NCI-H2171 (cell line): Measurements from ENCODE around the gene RGS6.
A peak's percentile ranks its signal among the peaks of the same experiment; 100 is the strongest.

Experiments used
- DNase-seq: peaks from one replicate; lab custom pipeline; 2025; lab: John Stamatoyannopoulos, UW

Gene RGS6

GRCh38 chr14:72523424-72524294, 591.4 kb downstream of the RGS6 start:
- no peak for DNase-seq

- DNase-seq, result no peak
Measured at GRCh38 chr14:72524295-72524629, 592.0 kb downstream of the RGS6 start.

- no peak for DNase-seq
Measured at GRCh38 chr14:72525087-72525915, 593.1 kb downstream of the RGS6 start.

GRCh38 chr14:72527591-72527990, 595.4 kb downstream of the RGS6 start:
- no peak for DNase-seq

- no peak for DNase-seq
Measured at GRCh38 chr14:72528059-72528862, 596.0 kb downstream of the RGS6 start.

- no peak for DNase-seq
Measured at GRCh38 chr14:72528863-72529175, 596.6 kb downstream of the RGS6 start.

GRCh38 chr14:72532686-72533454, 600.6 kb downstream of the RGS6 start:
- DNase-seq, result no peak

GRCh38 chr14:72535485-72535884, 603.3 kb downstream of the RGS6 start:
- DNase-seq, result no peak

- DNase-seq, result no peak
Measured at GRCh38 chr14:72538387-72538786, 606.2 kb downstream of the RGS6 start.

GRCh38 chr14:72539661-72540315, 607.6 kb downstream of the RGS6 start:
- no peak for DNase-seq

- DNase-seq, result no peak
Measured at GRCh38 chr14:72540836-72541235, 608.6 kb downstream of the RGS6 start.

- DNase-seq, result no peak
Measured at GRCh38 chr14:72541546-72541945, 609.3 kb downstream of the RGS6 start.

- DNase-seq, result no peak
Measured at GRCh38 chr14:72543341-72543740, 611.1 kb downstream of the RGS6 start.

- DNase-seq, result peak; percentile 15
Measured at GRCh38 chr14:72544615-72545387, 612.6 kb downstream of the RGS6 start.

- DNase-seq, result peak; percentile 80
Measured at GRCh38 chr14:72545411-72546311, 613.4 kb downstream of the RGS6 start.

GRCh38 chr14:72546344-72547016, 614.3 kb downstream of the RGS6 start:
- DNase-seq, result peak; percentile 60

GRCh38 chr14:72547999-72548398, 615.8 kb downstream of the RGS6 start:
- no peak for DNase-seq

GRCh38 chr14:72549026-72549425, 616.8 kb downstream of the RGS6 start:
- no peak for DNase-seq

- DNase-seq, result no peak
Measured at GRCh38 chr14:72549854-72550253, 617.6 kb downstream of the RGS6 start.
